Activated CD4-positive, alpha-beta T cell treated with anti-CD3 and anti-CD28 coated beads for 36 hours (primary cell): ENCODE measurements around the gene SLC44A4. TPM values are rescaled to one million over a fixed set of nuclear protein-coding genes. Genes with fewer than 3 reads are reported as not detected.

Source experiments
- ATAC-seq: fragments of 200-7000 bp; cut with Tn5 transposase; one replicate; pipeline ENCODE4 v1.10.0; 2021; ENCODE audit warnings: mild to moderate bottlenecking, moderate library complexity
- CTCF ChIA-PET: fragments of 350-600 bp; sonication (Branson Sonifier 250); formaldehyde crosslinking; loops from one replicate; lab custom pipeline; 2021; ENCODE audit warnings: antibody characterized with exemption; lab: Charles Lee
- POLR2A ChIA-PET: fragments of 350-600 bp; sonication (Branson Sonifier 250); formaldehyde crosslinking; loops from one replicate; lab custom pipeline; 2021; ENCODE audit warnings: antibody characterized with exemption, inconsistent platforms; lab: Charles Lee
- DNase-seq: peaks from one replicate; pipeline ENCODE4 v3.0.0-alpha.2; 2020
- H3K27ac Mint-ChIP-seq: one replicate; pipeline ENCODE4 v1.8.0; 2021; ENCODE audit warnings: mixed read lengths
- H3K27me3 Mint-ChIP-seq: one replicate; pipeline ENCODE4 v1.8.0; 2021; ENCODE audit warnings: mixed read lengths
- H3K36me3 Mint-ChIP-seq: one replicate; pipeline ENCODE4 v1.8.0; 2021; ENCODE audit warnings: low read depth, mixed read lengths
- H3K4me1 Mint-ChIP-seq: one replicate; pipeline ENCODE4 v1.8.0; 2021; ENCODE audit warnings: mixed read lengths
- H3K4me3 Mint-ChIP-seq: one replicate; pipeline ENCODE4 v1.8.0; 2021; ENCODE audit warnings: mild to moderate bottlenecking, moderate library complexity, mixed read lengths
- H3K9me3 Mint-ChIP-seq: one replicate; pipeline ENCODE4 v1.8.0; 2021; ENCODE audit warnings: low read depth, mixed read lengths
- intact Hi-C, 2 experiments: fragments of 100-400 bp; cut with DNase I in 1 of 2; cut with micrococcal nuclease in 1 of 2; formaldehyde crosslinking; loops; one replicate each; pipeline versions ENCODE4 v1.14.2 to v1.15.1; 2022 to 2024; cut with DNase I, micrococcal nuclease
- total RNA-seq, 2 experiments: library from RNA; stranded (reverse); gene quantifications; one replicate each; pipeline ENCODE4 v1.2.3, GENCODE V29; 2021

The SLC44A4 gene
- total RNA-seq, 2 experiments from 2014 or later: 0.19 to 0.27 TPM

DNA sequence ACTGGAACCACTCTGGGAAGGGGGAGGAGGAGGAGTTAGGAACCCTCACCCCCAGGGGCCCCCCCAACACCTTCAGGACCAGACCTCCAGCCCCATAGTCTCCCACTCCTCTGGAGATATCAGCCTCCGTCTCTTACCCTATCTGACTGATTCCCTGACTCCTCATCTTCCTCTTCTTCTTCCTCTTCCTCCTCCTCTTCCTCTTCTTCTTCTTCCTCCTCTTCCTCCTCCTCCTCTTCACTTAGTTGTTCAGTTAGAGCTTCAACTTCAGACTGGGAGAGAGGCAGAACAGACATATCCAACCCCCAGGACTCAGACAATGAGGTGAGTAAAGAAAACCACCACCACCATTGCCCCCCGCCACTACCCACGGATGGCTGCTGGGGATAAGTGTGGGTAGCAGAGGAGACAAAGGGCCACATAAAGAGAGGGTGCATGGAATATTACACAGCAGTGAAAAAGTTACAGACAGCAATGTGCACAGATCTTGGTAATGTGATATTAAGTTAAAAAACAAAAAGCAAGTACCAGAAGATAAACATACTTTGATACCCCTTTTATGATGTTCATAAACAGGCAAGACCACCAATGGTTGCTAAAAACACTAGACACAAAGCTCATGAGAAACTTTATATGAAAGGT, 10.7 kb upstream of the SLC44A4 start:
- POLR2A ChIA-PET: no interaction called here
- CTCF ChIA-PET: interaction anchor here (0.6 to 1.7 kb wide), 11 partner anchors 9 to 329 kb away, joined by 3 to 9 read pairs (median 3); partner anchors contain the start of genes NELFE and SKIC2
- no peaks in the 10 kb centered on the region for H3K27me3 Mint-ChIP-seq
- no peaks in the 10 kb centered on the region for H3K4me1 Mint-ChIP-seq
- peaks cover 42% of the 10 kb centered on the region for H3K36me3 Mint-ChIP-seq
- H3K4me3 Mint-ChIP-seq: no peak overlapping the region
- no peak for DNase-seq
- no peaks in the 10 kb centered on the region for H3K9me3 Mint-ChIP-seq
- ATAC-seq: no peak
- intact Hi-C loops: no loop called here
- H3K27ac Mint-ChIP-seq: peak overlapping the region; percentile 37

DNA sequence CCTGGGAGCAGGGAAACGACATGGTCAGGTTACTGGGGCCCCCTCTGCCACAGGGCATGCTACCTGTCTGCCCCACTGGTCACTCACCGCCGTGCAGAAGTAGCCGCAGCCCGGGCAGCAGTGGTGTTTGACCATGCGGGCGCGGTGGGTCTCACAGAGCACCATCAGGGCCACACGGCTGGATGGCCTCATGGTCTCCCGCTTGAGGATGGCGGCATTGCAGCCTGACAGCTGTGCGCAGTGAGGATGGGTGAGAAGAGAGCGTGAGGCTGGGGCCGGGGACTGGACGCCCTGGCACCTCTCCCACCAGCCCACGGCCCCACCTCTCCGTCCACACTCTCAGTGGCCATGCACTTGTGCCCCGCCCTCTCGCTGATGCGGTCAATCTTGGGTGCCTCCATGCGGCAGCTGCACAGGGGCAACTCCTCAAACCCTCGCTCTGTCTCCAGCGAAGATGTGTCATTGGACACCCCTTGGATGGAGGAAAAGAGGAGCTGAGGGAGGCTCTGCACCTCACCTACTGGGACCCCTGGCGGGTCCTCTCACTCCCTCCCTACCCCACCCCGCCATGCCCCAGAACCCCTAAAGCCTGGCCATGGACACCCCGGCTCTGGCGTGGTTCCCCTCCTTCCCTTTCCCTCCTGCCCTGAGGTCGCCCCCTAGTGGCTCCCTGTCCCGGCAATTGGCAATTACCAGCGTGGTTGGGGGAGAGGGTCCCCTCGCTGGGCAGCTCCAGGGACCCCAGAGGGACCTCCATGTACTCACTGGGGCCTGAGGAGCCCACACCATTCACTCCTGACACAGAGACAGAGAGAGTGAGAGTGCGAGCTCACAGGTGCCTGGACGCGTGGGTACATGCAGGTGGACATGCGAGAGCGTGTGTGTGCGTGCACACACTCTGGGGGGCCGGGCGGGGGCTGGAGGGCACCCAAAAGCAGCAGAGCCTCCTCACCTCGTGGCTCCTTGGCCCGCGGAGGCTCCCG, 9.8 kb upstream of the SLC44A4 start:
- ATAC-seq: no peak
- Mint-ChIP-seq H3K9me3 (no peaks in the 10 kb centered on the region), H3K27ac (no peak overlapping the region)

DNA sequence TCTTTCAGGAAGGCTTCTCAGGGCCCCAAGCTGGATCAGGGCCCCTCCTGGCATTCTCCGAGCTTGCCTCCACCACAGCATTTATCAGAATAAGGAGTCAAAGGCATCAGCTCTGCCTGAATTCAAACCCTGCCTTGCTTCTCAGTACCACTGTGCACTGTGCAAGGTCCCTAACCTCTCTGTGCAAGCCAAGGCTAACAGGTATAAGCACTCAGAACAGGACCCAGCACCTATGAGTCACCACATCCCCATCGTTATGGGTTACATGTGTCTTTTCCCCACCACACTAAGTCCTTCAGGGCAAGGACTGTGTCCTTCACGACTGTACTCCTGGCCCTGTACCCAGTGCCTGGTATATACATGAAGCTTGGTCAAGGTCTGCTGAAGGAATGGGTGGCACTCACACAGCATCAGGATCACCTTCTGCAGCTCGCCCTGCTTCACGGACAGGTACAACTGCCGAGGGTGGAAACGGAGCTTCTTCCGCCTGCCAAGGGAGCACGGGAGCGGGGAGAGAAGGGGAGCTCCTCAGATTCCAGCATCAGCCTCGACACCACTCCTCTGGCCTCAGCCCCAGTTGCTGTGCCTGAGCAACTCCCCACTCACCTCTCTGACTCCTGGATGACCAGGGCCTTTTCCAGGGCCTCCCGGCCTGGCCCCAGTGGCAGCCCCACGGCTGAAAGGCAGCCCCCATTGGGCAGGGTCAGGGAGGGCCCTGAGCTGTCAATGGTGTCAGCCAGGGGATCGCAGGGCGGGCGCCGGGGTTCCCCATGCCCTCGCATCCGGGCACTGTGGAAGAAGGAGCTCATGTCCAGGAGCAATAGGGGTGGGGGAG, 8.6 kb upstream of the SLC44A4 start:
- no peak for DNase-seq
- POLR2A ChIA-PET: no interaction called here
- H3K4me1 Mint-ChIP-seq: no peaks in the 10 kb centered on the region
- H3K27me3 Mint-ChIP-seq: no peaks in the 10 kb centered on the region
- H3K4me3 Mint-ChIP-seq: no peak overlapping the region
- peak; percentile 65 for ATAC-seq
- CTCF ChIA-PET: interaction anchor here (0.5 to 0.9 kb wide), 3 partner anchors 11 to 150 kb away, joined by 3 read pairs; no protein-coding TSS in a partner anchor
- intact Hi-C loops: no loop called here
- H3K27ac Mint-ChIP-seq: no peak overlapping the region
- H3K36me3 Mint-ChIP-seq: peaks cover 45% of the 10 kb centered on the region
- no peaks in the 10 kb centered on the region for H3K9me3 Mint-ChIP-seq

More for the DNA sequence above, 9.8 kb upstream of the SLC44A4 start:
- POLR2A ChIA-PET: interaction anchor here (0.6 kb wide), 1 partner anchor 853 kb away, joined by 5 read pairs; no protein-coding TSS in a partner anchor
- H3K4me3 Mint-ChIP-seq: no peak overlapping the region
- peak; percentile 79 for DNase-seq
- no peaks in the 10 kb centered on the region for H3K27me3 Mint-ChIP-seq
- intact Hi-C loops: no loop called here
- CTCF ChIA-PET: interaction anchor here (0.5 to 1.5 kb wide), 7 partner anchors 8 to 187 kb away, joined by 3 to 9 read pairs (median 3); partner anchors contain the start of genes NELFE and SKIC2
- H3K4me1 Mint-ChIP-seq: no peaks in the 10 kb centered on the region
- peaks cover 46% of the 10 kb centered on the region for H3K36me3 Mint-ChIP-seq

DNA sequence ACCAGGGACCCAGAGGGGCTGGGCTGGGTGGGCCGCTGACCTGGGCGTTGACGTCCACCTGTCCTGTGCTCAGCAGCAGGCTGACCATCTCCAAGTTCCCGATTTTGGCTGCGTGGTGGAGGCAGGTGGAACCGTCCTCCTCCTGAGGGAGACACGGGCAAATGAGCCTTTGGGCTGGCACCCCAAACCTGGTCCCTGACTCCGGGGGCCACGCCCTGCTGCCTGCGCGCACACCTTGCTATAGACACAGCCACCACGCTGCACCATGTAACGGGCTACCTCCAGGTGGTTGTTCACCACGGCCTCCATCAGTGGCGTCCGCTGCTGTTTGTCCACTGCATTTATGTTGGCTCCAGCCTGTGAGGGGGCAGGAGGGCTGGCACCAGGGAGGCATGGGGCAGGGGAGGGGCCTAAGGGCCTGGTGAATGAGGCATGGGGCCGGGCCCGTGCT, 7.8 kb upstream of the SLC44A4 start:
- Mint-ChIP-seq H3K4me1 (no peaks in the 10 kb centered on the region), H3K4me3 (no peak overlapping the region), H3K36me3 (peaks cover 44% of the 10 kb centered on the region), H3K9me3 (no peaks in the 10 kb centered on the region), H3K27me3 (no peaks in the 10 kb centered on the region), H3K27ac (no peak overlapping the region)
- ChIA-PET POLR2A (no interaction called here), CTCF (interaction anchor here (0.9 kb wide), 1 partner anchor 12 kb away, joined by 3 read pairs; no protein-coding TSS in a partner anchor)
- no peak for ATAC-seq
- intact Hi-C loops: no loop called here
- DNase-seq: no peak

DNA sequence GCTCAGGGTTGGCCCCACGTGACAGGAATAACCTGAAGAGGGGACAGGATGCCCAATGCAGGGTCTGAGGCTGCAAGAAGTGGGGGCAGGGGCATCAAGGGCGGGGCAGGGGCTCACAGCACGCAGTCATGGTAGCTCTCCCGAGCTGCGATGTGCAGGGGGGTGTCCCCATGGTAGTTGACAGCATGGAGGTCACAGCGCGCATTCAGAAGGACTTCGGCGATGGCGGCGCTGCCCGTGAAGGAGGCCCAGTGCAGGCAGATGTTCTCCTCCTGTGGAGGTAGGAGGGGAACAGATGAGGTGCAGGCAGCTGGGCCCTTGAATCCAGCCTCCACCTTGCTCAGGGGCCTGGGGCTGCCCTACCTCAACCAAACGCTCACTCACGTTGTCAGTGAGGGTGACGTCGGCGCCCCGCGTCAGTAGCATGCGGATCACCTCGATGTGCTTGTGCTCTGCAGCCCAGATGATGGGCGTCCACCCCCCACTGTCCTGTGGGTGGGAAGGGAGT, 5.8 kb upstream of the SLC44A4 start:
- DNase-seq (no peak), ATAC-seq (no peak)
- no peak overlapping the region for H3K27ac Mint-ChIP-seq
- ChIA-PET POLR2A (no interaction called here), CTCF (interaction anchor here (0.5 to 1.4 kb wide), 2 partner anchors 20 to 1011 kb away, joined by 3 to 4 read pairs; no protein-coding TSS in a partner anchor)
- H3K4me1 Mint-ChIP-seq: no peaks in the 10 kb centered on the region
- intact Hi-C loops: no loop called here
- H3K36me3 Mint-ChIP-seq: peaks cover 44% of the 10 kb centered on the region
- H3K27me3 Mint-ChIP-seq: no peaks in the 10 kb centered on the region
- no peaks in the 10 kb centered on the region for H3K9me3 Mint-ChIP-seq
- no peak overlapping the region for H3K4me3 Mint-ChIP-seq

DNA sequence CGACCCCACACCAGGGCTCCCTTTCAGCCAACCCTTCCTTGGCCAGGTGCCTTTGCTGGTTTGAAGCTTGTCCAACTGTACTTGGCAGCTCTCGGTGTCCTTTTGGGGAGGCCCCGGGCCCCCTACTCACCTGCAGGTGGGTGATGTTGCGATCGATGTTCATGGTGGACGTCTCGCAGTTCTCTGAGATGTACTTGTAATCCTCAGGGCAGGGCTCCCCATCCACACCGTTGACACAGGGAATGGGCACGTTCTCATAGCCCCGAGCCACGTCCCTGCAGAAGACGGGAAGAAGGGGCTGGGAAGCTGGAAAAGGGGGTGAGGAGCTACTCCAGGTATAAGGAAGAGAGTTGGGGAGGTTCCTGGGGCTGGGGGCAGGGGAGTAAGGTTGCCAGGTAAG, 4.9 kb upstream of the SLC44A4 start:
- CTCF ChIA-PET: interaction anchor here (1.2 kb wide), 1 partner anchor 54 kb away, joined by 4 read pairs; no protein-coding TSS in a partner anchor
- Mint-ChIP-seq H3K36me3 (peaks cover 42% of the 10 kb centered on the region), H3K27ac (no peak overlapping the region), H3K27me3 (no peaks in the 10 kb centered on the region), H3K4me1 (no peaks in the 10 kb centered on the region), H3K4me3 (no peak overlapping the region), H3K9me3 (no peaks in the 10 kb centered on the region)
- intact Hi-C loops: no loop called here
- no peak for DNase-seq
- ATAC-seq: no peak
- POLR2A ChIA-PET: interaction anchor here (0.6 to 0.9 kb wide), 2 partner anchors 13 to 157 kb away, joined by 3 to 5 read pairs; partner anchors contain the start of gene EHMT2

DNA sequence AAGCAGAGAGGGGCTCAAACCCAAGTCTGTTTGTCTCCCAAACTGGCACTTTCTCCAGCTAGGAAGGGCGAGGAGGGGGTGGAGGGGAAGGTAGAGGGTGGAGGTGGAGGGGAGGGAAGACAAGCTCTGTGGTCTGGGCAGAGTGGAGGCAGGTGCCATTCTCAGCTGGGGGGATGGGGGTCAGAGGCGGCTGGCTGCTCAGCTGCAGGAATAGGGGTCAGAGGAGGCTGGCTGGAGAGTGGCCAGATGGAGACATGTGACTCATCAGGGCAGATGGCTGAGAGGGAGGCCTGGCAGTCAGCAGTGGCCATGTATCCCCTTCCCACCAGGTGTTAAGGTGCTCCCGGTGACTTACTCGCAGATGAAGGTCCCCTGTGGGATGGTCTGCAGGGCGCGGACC, 3.5 kb upstream of the SLC44A4 start:
- Mint-ChIP-seq H3K4me3 (no peak overlapping the region), H3K4me1 (no peaks in the 10 kb centered on the region), H3K27ac (no peak overlapping the region), H3K36me3 (peaks cover 38% of the 10 kb centered on the region), H3K27me3 (no peaks in the 10 kb centered on the region), H3K9me3 (no peaks in the 10 kb centered on the region)
- CTCF ChIA-PET: interaction anchor here (1.3 kb wide), 2 partner anchors 18 to 92 kb away, joined by 3 to 4 read pairs; no protein-coding TSS in a partner anchor
- intact Hi-C loops: no loop called here
- POLR2A ChIA-PET: no interaction called here
- no peak for ATAC-seq
- DNase-seq: no peak

DNA sequence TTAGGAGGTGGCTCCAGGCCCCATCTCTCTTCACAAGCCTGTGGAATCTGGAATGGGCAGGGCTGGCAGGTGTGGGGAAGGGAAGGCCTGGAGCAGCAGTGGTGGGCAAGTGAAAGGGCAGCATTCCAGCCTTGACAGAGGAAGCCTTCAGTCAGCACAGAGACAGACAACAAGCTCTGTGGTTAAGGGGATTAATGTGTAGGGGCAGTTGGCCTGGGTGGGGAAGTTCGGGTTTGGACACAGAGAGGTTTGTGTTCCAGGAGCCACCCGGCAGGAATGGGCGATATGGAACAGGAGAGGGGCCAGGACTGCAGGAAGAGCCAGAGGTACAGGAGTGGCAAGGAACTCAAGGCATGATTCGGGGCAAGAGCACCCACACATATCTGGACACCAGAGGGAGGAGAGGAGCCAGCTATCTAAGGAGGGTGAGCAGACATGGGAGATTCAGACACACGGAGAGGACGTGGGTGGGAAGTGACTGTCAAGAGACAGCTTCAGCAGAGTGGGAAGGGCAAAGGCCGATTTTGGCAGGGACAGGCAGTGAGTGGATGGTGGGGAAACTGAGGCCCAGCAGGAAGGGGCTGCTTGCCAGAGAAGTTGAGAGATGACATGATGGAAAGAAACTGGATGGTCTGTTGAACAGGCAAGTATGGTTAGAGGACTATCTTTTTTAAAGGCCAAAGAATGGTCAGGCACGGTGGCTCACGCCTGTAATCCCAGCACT, 2.5 kb upstream of the SLC44A4 start:
- CTCF ChIA-PET: interaction anchor here (1.3 to 1.4 kb wide), 3 partner anchors 8 to 93 kb away, joined by 3 to 9 read pairs (median 4); no protein-coding TSS in a partner anchor
- no peak overlapping the region for H3K27ac Mint-ChIP-seq
- POLR2A ChIA-PET: interaction anchor here (0.5 kb wide), 1 partner anchor 1599 kb away, joined by 4 read pairs; no protein-coding TSS in a partner anchor
- no peak for ATAC-seq
- intact Hi-C loops: no loop called here
- DNase-seq: no peak
- H3K27me3 Mint-ChIP-seq: no peaks in the 10 kb centered on the region
- peaks cover 37% of the 10 kb centered on the region for H3K36me3 Mint-ChIP-seq
- H3K4me1 Mint-ChIP-seq: no peaks in the 10 kb centered on the region
- no peak overlapping the region for H3K4me3 Mint-ChIP-seq
- no peaks in the 10 kb centered on the region for H3K9me3 Mint-ChIP-seq

DNA sequence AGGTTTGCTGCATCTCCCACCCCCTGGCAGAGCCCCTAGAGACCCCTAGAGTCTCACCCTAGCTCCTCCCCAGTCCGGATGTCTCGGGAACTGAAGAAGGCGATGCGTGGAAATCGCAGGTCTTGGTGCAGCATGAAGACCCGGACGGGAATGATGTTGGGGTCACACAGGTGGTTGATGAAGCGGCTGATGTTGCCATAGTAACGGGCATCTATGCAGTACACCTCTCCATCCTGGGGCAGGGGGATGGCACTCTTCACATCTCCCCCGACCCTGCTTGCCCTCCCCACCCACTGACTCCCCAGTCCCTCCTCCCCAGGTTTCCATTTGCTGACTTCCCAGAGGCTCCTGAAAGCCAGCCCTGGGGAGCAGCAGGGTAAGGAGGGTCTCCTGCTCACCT, 1.8 kb upstream of the SLC44A4 start:
- ATAC-seq: no peak
- Mint-ChIP-seq H3K27me3 (no peaks in the 10 kb centered on the region), H3K9me3 (no peaks in the 10 kb centered on the region), H3K4me3 (no peak overlapping the region), H3K36me3 (peaks cover 31% of the 10 kb centered on the region), H3K27ac (no peak overlapping the region), H3K4me1 (no peaks in the 10 kb centered on the region)
- POLR2A ChIA-PET: no interaction called here
- CTCF ChIA-PET: interaction anchor here (0.7 to 1.4 kb wide), 2 partner anchors 9 to 11 kb away, joined by 3 to 9 read pairs; no protein-coding TSS in a partner anchor
- intact Hi-C loops: no loop called here
- no peak for DNase-seq

DNA sequence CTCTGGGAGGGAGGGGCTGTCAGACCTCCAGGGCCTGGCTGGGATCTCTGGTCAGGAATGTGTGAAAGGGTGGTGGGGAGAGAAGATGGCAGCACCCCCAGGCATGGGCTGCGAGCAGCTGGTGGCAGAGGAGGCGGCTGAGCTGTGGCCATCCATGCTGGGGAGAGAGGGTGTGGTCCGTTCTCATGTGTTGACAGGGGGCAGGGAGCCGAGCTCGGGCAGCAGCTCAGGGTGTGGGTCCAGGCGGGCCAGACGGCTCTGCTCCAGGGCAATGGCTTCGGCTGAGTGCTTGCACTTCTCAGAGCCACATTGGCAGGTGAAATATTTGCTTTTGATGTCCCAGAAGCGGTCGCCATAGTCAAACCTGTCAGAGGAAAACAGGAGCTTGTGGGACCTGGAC, 1.1 kb upstream of the SLC44A4 start:
- H3K4me3 Mint-ChIP-seq: no peak overlapping the region
- POLR2A ChIA-PET: no interaction called here
- intact Hi-C loops: no loop called here

More for the DNA sequence above, 1.1 kb upstream of the SLC44A4 start:
- H3K27ac Mint-ChIP-seq: no peak overlapping the region
- H3K4me1 Mint-ChIP-seq: no peaks in the 10 kb centered on the region
- H3K27me3 Mint-ChIP-seq: no peaks in the 10 kb centered on the region
- H3K36me3 Mint-ChIP-seq: peaks cover 27% of the 10 kb centered on the region
- ATAC-seq (no peak), DNase-seq (no peak)
- CTCF ChIA-PET: interaction anchor here (0.7 to 1.4 kb wide), 2 partner anchors 10 to 12 kb away, joined by 3 to 9 read pairs; no protein-coding TSS in a partner anchor
- H3K9me3 Mint-ChIP-seq: no peaks in the 10 kb centered on the region
